DOHH2 (cell line): ENCODE results near the gene WNT9B.

Experiments
- H3F3A ChIP-seq: fragments of 200-600 bp; sonication (generic), shearing (Covaris generic); 2 replicates; pipeline ENCODE4 v1.6.0; 2016; ENCODE audit warnings: antibody characterized with exemption, mild to moderate bottlenecking; ENCODE audit not compliant: control insufficient read depth, insufficient read depth
- H3K27ac ChIP-seq: fragments of 200-600 bp; sonication (generic); 2 replicates; pipeline ENCODE4 v1.5.1; 2014; ENCODE audit warnings: low read depth, mild to moderate bottlenecking, low read length, moderate library complexity
- H3K27me3 ChIP-seq: fragments of 200-600 bp; sonication (generic); 2 replicates; pipeline ENCODE4 v1.6.1; 2014; ENCODE audit warnings: mild to moderate bottlenecking, low read length, mixed read lengths; ENCODE audit not compliant: control insufficient read depth
- H3K36me3 ChIP-seq: fragments of 200-600 bp; sonication (generic); 2 replicates; pipeline ENCODE4 v1.6.1; 2014; ENCODE audit warnings: mild to moderate bottlenecking, low read length, moderate library complexity, mixed read lengths; ENCODE audit not compliant: control insufficient read depth
- H3K4me1 ChIP-seq: fragments of 200-600 bp; sonication (generic); 2 replicates; pipeline ENCODE4 v1.6.1; 2014; ENCODE audit warnings: mild to moderate bottlenecking, low read length, mixed read lengths; ENCODE audit not compliant: control insufficient read depth
- H3K4me2 ChIP-seq: fragments of 200-600 bp; sonication (generic); 2 replicates; pipeline ENCODE4 v1.6.0; 2014; ENCODE audit warnings: mild to moderate bottlenecking, low read length, moderate library complexity
- H3K4me3 ChIP-seq: fragments of 200-600 bp; sonication (generic); 2 replicates; pipeline ENCODE4 v1.5.1; 2014; ENCODE audit warnings: mild to moderate bottlenecking, low read length, mixed read lengths
- H3K79me2 ChIP-seq: fragments of 200-600 bp; sonication (generic); 2 replicates; pipeline ENCODE4 v1.6.1; 2014; ENCODE audit warnings: mild to moderate bottlenecking, low read length, mixed read lengths; ENCODE audit not compliant: control insufficient read depth
- H3K9me2 ChIP-seq: fragments of 200-600 bp; sonication (generic); replicated peaks from 2 replicates; pipeline ENCODE4 v1.6.1; 2014; ENCODE audit warnings: mild to moderate bottlenecking, low read length, mixed read lengths; ENCODE audit not compliant: control insufficient read depth
- H3K9me3 ChIP-seq: fragments of 200-600 bp; sonication (generic); 2 replicates; pipeline ENCODE4 v1.6.1; 2014; ENCODE audit warnings: antibody characterized with exemption, low read length, mixed read lengths; ENCODE audit not compliant: control insufficient read depth, insufficient read depth
- H4K20me1 ChIP-seq: fragments of 200-600 bp; sonication (generic); 2 replicates; pipeline ENCODE4 v1.6.0; 2014; ENCODE audit warnings: low read depth, mild to moderate bottlenecking, antibody characterized with exemption, low read length, moderate library complexity; ENCODE audit not compliant: control insufficient read depth, insufficient read depth
- EZH2phosphoT487 ChIP-seq: fragments of 200-600 bp; sonication (generic); IDR thresholded peaks from 2 replicates; pipeline ENCODE4 v1.6.1; 2017; ENCODE audit warnings: borderline replicate concordance, mild to moderate bottlenecking, antibody characterized with exemption, low read length, moderate library complexity, mixed read lengths
- TF ChIP-seq, protein P1 (sequence below): fragments of 200-600 bp; sonication (generic); IDR thresholded peaks from one replicate; pipeline ENCODE4 v1.5.1; 2014; ENCODE audit warnings: antibody characterized with exemption, mild to moderate bottlenecking, low read depth, low read length; ENCODE audit not compliant: poor library complexity, severe bottlenecking

The WNT9B gene

DNA sequence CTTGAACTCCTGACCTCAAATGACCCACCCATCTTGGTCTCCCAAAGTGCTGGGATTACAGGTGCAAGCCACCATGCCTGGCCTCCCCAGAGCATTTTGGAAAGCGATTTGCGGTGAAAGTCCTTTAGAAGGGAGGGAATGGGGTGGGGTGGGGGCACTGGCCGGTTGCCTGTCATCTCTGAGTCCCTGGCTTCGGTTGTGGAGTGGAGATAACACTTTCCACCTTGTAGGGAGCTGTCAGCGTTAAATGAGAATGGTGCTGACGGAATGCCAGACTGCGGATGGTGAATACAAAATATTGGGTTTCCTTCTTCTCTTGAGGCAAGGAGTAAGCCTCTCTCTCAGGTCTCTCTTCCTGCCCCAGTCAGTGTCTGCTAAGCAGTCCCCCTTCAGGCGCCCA is 27.7 kb upstream of the WNT9B start:
- TF ChIP-seq, protein P1, sequence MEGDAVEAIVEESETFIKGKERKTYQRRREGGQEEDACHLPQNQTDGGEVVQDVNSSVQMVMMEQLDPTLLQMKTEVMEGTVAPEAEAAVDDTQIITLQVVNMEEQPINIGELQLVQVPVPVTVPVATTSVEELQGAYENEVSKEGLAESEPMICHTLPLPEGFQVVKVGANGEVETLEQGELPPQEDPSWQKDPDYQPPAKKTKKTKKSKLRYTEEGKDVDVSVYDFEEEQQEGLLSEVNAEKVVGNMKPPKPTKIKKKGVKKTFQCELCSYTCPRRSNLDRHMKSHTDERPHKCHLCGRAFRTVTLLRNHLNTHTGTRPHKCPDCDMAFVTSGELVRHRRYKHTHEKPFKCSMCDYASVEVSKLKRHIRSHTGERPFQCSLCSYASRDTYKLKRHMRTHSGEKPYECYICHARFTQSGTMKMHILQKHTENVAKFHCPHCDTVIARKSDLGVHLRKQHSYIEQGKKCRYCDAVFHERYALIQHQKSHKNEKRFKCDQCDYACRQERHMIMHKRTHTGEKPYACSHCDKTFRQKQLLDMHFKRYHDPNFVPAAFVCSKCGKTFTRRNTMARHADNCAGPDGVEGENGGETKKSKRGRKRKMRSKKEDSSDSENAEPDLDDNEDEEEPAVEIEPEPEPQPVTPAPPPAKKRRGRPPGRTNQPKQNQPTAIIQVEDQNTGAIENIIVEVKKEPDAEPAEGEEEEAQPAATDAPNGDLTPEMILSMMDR: no peak
- TF ChIP-seq EZH2phosphoT487: no peak
- H4K20me1 ChIP-seq: no peaks in the 10 kb centered on the region; the same call in 1 of the 2 replicates
- H3F3A ChIP-seq: no peaks in the 10 kb centered on the region
- H3K27me3 ChIP-seq: peaks cover 25% of the 10 kb centered on the region
- H3K9me2 ChIP-seq: no peaks in the 10 kb centered on the region
- H3K4me2 ChIP-seq: no peak overlapping the region
- H3K4me3 ChIP-seq: no peak overlapping the region
- H3K9me3 ChIP-seq: no peaks in the 10 kb centered on the region
- H3K36me3 ChIP-seq: no peaks in the 10 kb centered on the region
- H3K4me1 ChIP-seq: no peaks in the 10 kb centered on the region
- H3K79me2 ChIP-seq: no peaks in the 10 kb centered on the region
- H3K27ac ChIP-seq: no peak overlapping the region

DNA sequence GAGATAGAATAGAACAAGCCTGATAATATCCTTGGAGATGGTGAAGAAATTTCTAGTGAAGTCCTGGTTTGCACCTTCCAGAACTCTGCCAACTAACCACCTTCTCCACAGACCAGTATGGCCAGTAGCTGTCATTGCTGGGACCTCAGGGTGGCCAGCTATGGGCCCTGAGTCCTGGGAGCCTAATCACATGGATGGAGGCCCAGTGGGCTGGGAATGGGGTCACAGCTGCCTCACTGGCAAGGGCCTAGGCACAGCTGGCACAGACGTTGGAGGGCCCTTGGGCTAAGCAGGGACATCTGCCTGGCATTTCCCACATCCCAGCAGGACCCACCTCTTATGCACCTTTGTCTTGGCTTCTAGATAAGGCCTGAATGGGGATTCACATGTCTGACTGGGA is 25.3 kb upstream of the WNT9B start:
- Histone ChIP-seq H3F3A (no peaks in the 10 kb centered on the region), H3K4me3 (no peak overlapping the region), H3K79me2 (no peaks in the 10 kb centered on the region), H3K9me3 (no peaks in the 10 kb centered on the region), H3K27me3 (peaks cover under 1% of the 10 kb centered on the region), H4K20me1 (no peaks in the 10 kb centered on the region), H3K4me2 (no peak overlapping the region), H3K36me3 (no peaks in the 10 kb centered on the region), H3K27ac (no peak overlapping the region), H3K4me1 (no peaks in the 10 kb centered on the region), H3K9me2 (no peaks in the 10 kb centered on the region)
- TF ChIP-seq, protein P1: no peak
- no peak for TF ChIP-seq EZH2phosphoT487

DNA sequence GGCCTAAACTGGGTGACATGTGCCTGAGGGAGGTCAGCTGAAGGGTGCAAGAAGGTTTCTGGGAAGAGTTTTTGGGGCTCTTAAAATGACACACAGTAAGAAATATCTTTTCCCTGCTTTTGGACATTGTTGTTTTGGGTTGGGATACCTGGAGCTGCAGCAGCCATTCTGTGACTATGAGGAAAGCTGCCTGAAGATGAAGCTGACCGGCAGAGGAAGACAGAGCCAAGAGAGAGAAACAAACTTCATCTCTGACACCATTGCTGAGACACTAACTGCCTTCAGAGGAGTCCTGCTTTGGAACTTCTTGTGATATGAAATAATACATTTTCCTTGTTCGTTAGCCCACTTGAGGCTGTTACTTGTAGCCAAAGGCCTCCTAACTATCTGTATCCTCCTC is 24.1 kb upstream of the WNT9B start:
- no peaks in the 10 kb centered on the region for H3K79me2 ChIP-seq
- H3K9me2 ChIP-seq: no peaks in the 10 kb centered on the region
- TF ChIP-seq, protein P1: no peak
- no peak for TF ChIP-seq EZH2phosphoT487
- H3F3A ChIP-seq: no peaks in the 10 kb centered on the region
- no peaks in the 10 kb centered on the region for H3K4me1 ChIP-seq
- H3K27me3 ChIP-seq: no peaks in the 10 kb centered on the region; the same call in 1 of the 2 replicates
- H3K4me3 ChIP-seq: no peak overlapping the region
- H3K4me2 ChIP-seq: no peak overlapping the region
- H3K27ac ChIP-seq: no peak overlapping the region
- H4K20me1 ChIP-seq: no peaks in the 10 kb centered on the region
- H3K36me3 ChIP-seq: no peaks in the 10 kb centered on the region
- no peaks in the 10 kb centered on the region for H3K9me3 ChIP-seq
